ENCODE data around the gene GRM8. TPM values are rescaled to one million over a fixed set of nuclear protein-coding genes. Genes with fewer than 3 reads are reported as not detected.

Gene GRM8
- total RNA-seq, 1 donor from 2014 or later = not detected

- Histone ChIP-seq H3K27me3 (peaks cover 18% of the 10 kb centered on the region), H3K27ac (no peak overlapping the region), H3K9me3 (no peaks in the 10 kb centered on the region), H3K4me3 (no peak overlapping the region), H3K4me1 (no peaks in the 10 kb centered on the region), H3K36me3 (no peaks in the 10 kb centered on the region)
- DNase-seq (no peak), ATAC-seq (no peak)
- intact Hi-C loops (cut with DNase I) = no loop called here
- no peak for TF ChIP-seq CTCF (IDR thresholded peaks at IDR 0.05)
Observed at GRCh38 chr7:127231415-127231814, 21.3 kb downstream of the GRM8 start.

- Histone ChIP-seq H3K27me3 (peaks cover 21% of the 10 kb centered on the region), H3K4me1 (no peaks in the 10 kb centered on the region), H3K27ac (no peak overlapping the region), H3K9me3 (no peaks in the 10 kb centered on the region), H3K4me3 (no peak overlapping the region), H3K36me3 (no peaks in the 10 kb centered on the region)
- ATAC-seq (no peak), DNase-seq (no peak)
- intact Hi-C loops (cut with DNase I) = no loop called here
- no peak for TF ChIP-seq CTCF (IDR thresholded peaks at IDR 0.05)
Observed at GRCh38 chr7:127230192-127230925, 22.4 kb downstream of the GRM8 start.

- no peak for TF ChIP-seq CTCF (IDR thresholded peaks at IDR 0.05)
- ATAC-seq = no peak
- intact Hi-C loops (cut with DNase I) = no loop called here
Observed at GRCh38 chr7:127226685-127227374, 25.9 kb downstream of the GRM8 start.

GRCh38 chr7:127221731-127222130, 31.0 kb downstream of the GRM8 start:
- H3K9me3 ChIP-seq = no peaks in the 10 kb centered on the region
- H3K36me3 ChIP-seq = no peaks in the 10 kb centered on the region
- no peak for TF ChIP-seq CTCF (IDR thresholded peaks at IDR 0.05)
- no peak for DNase-seq
- peaks cover 20% of the 10 kb centered on the region for H3K27me3 ChIP-seq
- ATAC-seq = no peak
- H3K4me1 ChIP-seq = no peaks in the 10 kb centered on the region
- no peak overlapping the region for H3K27ac ChIP-seq
- no peak overlapping the region for H3K4me3 ChIP-seq
- intact Hi-C loops (cut with DNase I) = no loop called here

More at GRCh38 chr7:127226685-127227374, 25.9 kb downstream of the GRM8 start:
- H3K4me1 ChIP-seq = no peaks in the 10 kb centered on the region
- no peak overlapping the region for H3K4me3 ChIP-seq
- no peaks in the 10 kb centered on the region for H3K9me3 ChIP-seq
- no peaks in the 10 kb centered on the region for H3K36me3 ChIP-seq
- H3K27ac ChIP-seq = no peak overlapping the region
- peaks cover 34% of the 10 kb centered on the region for H3K27me3 ChIP-seq
- DNase-seq = no peak

GRCh38 chr7:127214956-127215718, 37.6 kb downstream of the GRM8 start:
- Histone ChIP-seq H3K4me1 (no peaks in the 10 kb centered on the region), H3K27me3 (no peaks in the 10 kb centered on the region), H3K27ac (no peak overlapping the region), H3K36me3 (no peaks in the 10 kb centered on the region), H3K9me3 (no peaks in the 10 kb centered on the region), H3K4me3 (no peak overlapping the region)
- no peak for ATAC-seq
- TF ChIP-seq CTCF (IDR thresholded peaks at IDR 0.05) = no peak
- DNase-seq = no peak
- intact Hi-C loops (cut with DNase I) = no loop called here

All from upper lobe of right lung (tissue), 1 donor.